GM21528 (cell line): ENCODE results near the gene SOD1.
"Not testable (repeated sequence)": the region's sequence is repeated elsewhere in the genome, so short reads cannot be mapped to it uniquely, and the experiment has no call there.

Experiments
- ATAC-seq: cut with Tn5 transposase; IDR thresholded peaks from one replicate; pipeline ENCODE4 v1.9.1; 2021; ENCODE audit warnings: mild to moderate bottlenecking, moderate library complexity; ENCODE audit not compliant: unreplicated experiment, low FRiP score

SOD1 gene

DNA sequence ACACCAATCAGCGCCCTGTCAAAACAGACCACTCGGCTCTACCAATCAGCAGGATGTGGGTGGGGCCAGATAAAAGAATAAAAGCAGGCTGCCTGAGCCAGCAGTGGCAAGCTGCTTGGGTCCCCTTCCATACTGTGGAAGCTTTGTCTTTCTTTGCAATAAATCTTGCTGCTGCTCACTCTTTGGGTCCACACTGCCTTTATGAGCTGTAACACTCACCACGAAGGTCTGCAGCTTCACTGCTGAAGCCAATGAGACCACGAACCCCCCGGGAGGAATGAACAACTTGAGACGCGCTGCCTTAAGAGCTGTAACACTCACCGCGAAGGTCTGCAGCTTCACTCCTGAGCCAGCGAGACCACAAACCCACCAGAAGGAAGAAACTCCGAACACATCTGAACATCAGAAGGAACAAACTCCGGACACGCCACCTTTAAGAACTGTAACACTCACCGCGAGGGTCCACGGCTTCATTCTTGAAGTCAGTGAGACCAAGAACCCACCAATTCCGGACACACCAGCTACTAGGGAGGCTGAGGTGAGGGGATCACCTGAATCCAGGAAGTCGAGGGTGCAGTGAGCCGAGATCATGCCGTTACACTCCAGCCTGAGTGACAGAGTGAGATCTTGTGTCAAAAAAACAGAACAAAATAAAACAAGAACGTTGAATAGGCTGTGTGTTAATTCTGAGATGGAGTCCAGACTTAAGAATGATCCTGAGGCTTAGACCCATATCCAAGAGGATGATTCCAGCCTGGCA, 4.5 kb upstream of the SOD1 start:
- not testable (repeated sequence) for ATAC-seq

- ATAC-seq: no peak
These were observed 3.0 kb upstream of the SOD1 start for GRCh38 chr21:31656199-31657095.

- no peak for ATAC-seq
These were observed 1.4 kb upstream of the SOD1 start for GRCh38 chr21:31658053-31658452.

DNA sequence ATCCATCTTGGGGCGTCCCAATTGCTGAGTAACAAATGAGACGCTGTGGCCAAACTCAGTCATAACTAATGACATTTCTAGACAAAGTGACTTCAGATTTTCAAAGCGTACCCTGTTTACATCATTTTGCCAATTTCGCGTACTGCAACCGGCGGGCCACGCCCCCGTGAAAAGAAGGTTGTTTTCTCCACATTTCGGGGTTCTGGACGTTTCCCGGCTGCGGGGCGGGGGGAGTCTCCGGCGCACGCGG, 282 bp upstream of the SOD1 start:
- ATAC-seq: peak; percentile 22

DNA sequence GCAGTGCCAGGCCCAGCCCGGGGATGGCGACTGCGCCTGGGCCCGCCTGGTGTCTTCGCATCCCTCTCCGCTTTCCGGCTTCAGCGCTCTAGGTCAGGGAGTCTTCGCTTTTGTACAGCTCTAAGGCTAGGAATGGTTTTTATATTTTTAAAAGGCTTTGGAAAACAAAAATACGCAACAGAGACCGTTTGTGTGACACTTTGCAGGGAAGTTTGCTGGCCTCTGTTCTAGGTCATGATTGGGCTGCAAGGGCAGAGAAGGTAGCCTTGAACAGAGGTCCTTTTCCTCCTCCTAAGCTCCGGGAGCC, 719 bp downstream of the SOD1 start:
- peak; percentile 40 for ATAC-seq

- no peak for ATAC-seq
These were observed 1.1 kb downstream of the SOD1 start for GRCh38 chr21:31660591-31660990.

DNA sequence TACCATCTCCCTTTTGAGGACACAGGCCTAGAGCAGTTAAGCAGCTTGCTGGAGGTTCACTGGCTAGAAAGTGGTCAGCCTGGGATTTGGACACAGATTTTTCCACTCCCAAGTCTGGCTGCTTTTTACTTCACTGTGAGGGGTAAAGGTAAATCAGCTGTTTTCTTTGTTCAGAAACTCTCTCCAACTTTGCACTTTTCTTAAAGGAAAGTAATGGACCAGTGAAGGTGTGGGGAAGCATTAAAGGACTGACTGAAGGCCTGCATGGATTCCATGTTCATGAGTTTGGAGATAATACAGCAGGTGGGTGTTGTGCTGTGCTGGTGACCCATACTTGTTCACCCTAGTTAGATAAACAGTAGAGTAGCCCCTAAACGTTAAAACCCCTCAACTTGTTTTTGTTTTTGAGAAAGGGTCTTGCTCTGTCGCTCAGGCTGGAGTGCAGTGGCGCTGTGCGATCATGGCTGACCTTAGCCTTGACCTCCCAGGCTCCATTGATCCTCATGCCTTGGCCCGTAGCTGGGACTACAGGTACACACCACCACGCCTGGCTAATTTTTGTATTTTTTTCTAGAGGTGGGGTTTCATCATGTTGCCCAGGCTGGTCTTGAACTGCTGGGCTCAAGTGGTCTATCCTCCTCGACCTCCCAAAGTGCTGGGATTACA, 4.2 kb downstream of the SOD1 start:
- no peak for ATAC-seq

DNA sequence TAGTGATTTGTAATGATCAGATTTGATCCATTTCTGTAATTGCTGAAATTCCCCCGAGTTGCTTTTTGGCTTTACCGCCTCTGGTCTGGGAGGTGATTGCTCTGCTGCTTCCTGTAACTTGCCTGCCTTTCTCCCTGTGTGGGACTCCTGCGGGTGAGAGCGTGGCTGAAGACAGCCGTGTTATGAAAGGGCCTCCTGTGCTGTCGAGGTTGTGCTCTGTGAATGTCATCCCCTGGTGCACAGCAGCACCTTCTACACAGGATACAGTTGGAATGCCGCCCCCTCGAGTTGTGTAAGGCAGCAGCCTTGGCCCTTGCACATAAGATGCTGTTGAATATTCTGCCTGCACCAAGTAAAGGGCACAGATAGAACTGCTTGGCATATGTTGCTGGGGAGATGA, 5.9 kb downstream of the SOD1 start:
- no peak for ATAC-seq

- not testable (repeated sequence) for ATAC-seq
These were observed 6.4 kb downstream of the SOD1 start for GRCh38 chr21:31665869-31666268.

GRCh38 chr21:31666445-31667010, 7.0 kb downstream of the SOD1 start:
- no peak for ATAC-seq

DNA sequence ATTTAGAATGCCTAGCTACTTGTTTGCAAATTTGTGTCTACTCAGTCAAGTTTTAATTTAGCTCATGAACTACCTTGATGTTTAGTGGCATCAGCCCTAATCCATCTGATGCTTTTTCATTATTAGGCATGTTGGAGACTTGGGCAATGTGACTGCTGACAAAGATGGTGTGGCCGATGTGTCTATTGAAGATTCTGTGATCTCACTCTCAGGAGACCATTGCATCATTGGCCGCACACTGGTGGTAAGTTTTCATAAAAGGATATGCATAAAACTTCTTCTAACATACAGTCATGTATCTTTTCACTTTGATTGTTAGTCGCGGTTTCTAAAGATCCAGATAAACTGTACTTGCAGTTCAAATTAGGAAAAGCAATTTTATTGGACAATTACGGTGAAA, 7.6 kb downstream of the SOD1 start:
- ATAC-seq: no peak

- ATAC-seq: no peak
These were observed 8.1 kb downstream of the SOD1 start for GRCh38 chr21:31667639-31668038.

DNA sequence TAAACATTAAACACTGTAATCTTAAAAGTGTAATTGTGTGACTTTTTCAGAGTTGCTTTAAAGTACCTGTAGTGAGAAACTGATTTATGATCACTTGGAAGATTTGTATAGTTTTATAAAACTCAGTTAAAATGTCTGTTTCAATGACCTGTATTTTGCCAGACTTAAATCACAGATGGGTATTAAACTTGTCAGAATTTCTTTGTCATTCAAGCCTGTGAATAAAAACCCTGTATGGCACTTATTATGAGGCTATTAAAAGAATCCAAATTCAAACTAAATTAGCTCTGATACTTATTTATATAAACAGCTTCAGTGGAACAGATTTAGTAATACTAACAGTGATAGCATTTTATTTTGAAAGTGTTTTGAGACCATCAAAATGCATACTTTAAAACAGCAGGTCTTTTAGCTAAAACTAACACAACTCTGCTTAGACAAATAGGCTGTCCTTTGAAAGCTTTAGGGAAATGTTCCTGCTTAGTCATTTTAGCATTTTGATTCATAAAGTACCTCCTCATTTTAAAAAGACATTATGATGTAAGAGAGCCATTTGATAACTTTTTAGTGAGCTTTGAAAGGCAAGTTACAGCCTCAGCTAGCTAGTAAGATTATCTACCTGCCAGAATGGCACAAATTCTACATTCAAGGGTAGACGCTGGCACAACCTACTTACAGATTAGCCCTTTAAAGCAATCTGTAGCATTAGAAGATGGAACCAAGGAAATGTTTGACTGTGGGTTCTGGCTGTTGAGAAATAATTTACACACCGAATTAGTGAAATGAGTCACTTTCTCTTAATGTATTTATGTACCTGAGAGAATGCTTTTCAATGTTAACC, 9.4 kb downstream of the SOD1 start:
- no peak for ATAC-seq

DNA sequence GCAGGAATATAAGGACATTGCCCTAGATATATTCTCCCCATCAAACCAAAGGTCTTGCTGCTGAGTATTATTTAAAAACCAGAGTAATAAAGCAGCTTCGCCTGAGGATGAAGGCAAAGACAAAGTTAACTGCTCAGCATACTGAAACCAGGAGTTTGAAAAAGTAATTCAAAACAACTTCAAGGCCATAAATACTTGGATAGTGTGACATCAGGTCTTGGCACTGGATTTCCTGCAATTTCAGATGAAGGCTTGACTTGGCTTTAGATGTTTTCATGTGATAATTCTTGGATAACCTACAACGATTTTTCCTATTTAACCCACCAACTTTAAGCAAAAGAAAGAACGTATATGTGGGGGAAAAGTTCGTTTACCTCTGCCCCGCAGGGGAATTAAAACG, 10.6 kb downstream of the SOD1 start:
- no peak for ATAC-seq

DNA sequence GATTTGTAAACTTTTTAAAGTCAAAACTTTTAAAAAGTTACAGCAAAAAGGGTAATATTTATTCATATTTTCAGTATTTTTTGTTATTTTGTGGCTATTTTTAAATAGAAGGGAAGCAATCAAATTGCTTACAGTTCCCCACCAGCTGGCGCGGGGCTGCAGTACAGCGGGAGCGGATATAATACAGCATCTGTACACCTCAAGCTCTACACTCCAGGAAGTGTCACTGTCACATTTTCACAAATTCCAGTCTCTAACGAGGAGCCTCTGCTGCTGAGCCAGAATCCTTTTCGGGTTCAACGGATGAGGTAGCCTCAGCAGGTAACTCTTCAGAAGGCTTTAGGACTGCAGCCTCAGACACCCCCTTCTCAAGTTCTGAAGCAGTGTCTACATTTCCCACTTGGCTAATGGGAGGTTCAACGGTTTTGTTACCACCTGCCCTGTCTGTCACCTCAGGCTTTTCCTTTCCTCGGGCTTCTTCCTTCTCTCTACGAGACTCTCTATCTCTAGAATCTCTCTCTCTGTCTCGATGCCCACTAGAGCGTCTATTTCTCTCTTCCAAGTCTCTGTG, 11.7 kb downstream of the SOD1 start:
- ATAC-seq: no peak

- no peak for ATAC-seq
These were observed 12.4 kb downstream of the SOD1 start for GRCh38 chr21:31671931-31672330.

DNA sequence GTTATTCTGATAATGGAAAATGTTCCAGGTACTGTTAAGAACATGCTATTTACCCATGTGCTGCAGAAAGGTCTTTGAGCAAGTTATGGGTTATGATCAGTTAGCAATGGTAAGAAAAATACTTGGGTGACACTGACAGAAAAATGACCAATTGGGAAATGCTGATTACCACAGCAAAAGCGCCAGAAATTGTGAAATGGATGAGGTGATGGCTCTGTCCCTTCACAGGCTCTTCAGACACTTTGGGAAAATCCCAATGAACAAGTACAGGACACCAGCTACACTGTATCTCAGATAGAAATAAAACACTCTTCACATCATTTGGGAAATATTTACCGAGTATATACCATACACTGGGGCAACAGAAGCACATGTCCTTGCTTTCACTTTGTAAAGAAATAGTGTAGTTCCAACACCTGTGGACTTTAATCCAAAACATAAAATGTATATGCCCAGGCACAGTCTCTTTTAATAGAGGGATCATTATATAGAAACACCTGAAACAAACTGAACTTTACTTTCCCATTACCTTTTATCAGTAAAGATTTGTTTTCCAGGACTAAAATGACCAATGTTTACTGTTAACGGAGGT, 13.9 kb downstream of the SOD1 start:
- ATAC-seq: no peak

- no peak for ATAC-seq
These were observed 15.8 kb downstream of the SOD1 start for GRCh38 chr21:31675318-31675717.

- ATAC-seq: no peak
These were observed 16.5 kb downstream of the SOD1 start for GRCh38 chr21:31675960-31676359.

- ATAC-seq: no peak
These were observed 17.6 kb downstream of the SOD1 start for GRCh38 chr21:31677047-31677446.
